Stimulated activated naive CD4-positive, alpha-beta T cell (primary cell): ENCODE measurements around the gene NRXN3.

Experiments
- DNase-seq, 6 experiments: peaks; one replicate each; lab custom pipeline; 2025; lab: John Stamatoyannopoulos, UW

Gene NRXN3

GRCh38 chr14:78319887-78320635 is 149.9 kb downstream of the NRXN3 start:
- DNase-seq = no peak

GRCh38 chr14:78324353-78324752 is 154.2 kb downstream of the NRXN3 start:
- DNase-seq = no peak

GRCh38 chr14:78325911-78326310 is 155.7 kb downstream of the NRXN3 start:
- no peak for DNase-seq

GRCh38 chr14:78327426-78328221 is 157.5 kb downstream of the NRXN3 start:
- no peak for DNase-seq

- DNase-seq = no peak
Measured at GRCh38 chr14:78329371-78329770, 159.2 kb downstream of the NRXN3 start.

GRCh38 chr14:78335531-78335930 is 165.4 kb downstream of the NRXN3 start:
- no peak for DNase-seq

- DNase-seq = no peak
Measured at GRCh38 chr14:78340250-78340649, 170.1 kb downstream of the NRXN3 start.

GRCh38 chr14:78341827-78342389 is 171.7 kb downstream of the NRXN3 start:
- no peak for DNase-seq

- no peak for DNase-seq
Measured at GRCh38 chr14:78342879-78343278, 172.7 kb downstream of the NRXN3 start.

- DNase-seq = no peak
Measured at GRCh38 chr14:78344290-78344689, 174.1 kb downstream of the NRXN3 start.

- DNase-seq = no peak
Measured at GRCh38 chr14:78345131-78345744, 175.1 kb downstream of the NRXN3 start.

GRCh38 chr14:78346747-78347146 is 176.6 kb downstream of the NRXN3 start:
- no peak for DNase-seq

GRCh38 chr14:78355109-78355508 is 184.9 kb downstream of the NRXN3 start:
- DNase-seq = no peak

- no peak for DNase-seq
Measured at GRCh38 chr14:78356391-78356790, 186.2 kb downstream of the NRXN3 start.

- no peak for DNase-seq
Measured at GRCh38 chr14:78358591-78358990, 188.4 kb downstream of the NRXN3 start.

GRCh38 chr14:78359581-78359980 is 189.4 kb downstream of the NRXN3 start:
- DNase-seq = no peak

GRCh38 chr14:78363008-78363407 is 192.8 kb downstream of the NRXN3 start:
- no peak for DNase-seq

GRCh38 chr14:78367355-78367754 is 197.2 kb downstream of the NRXN3 start:
- DNase-seq = no peak

GRCh38 chr14:78383060-78383459 is 212.9 kb downstream of the NRXN3 start:
- no peak for DNase-seq

GRCh38 chr14:78398216-78398615 is 228.0 kb downstream of the NRXN3 start:
- no peak for DNase-seq

- DNase-seq = no peak
Measured at GRCh38 chr14:78399316-78399889, 229.2 kb downstream of the NRXN3 start.

GRCh38 chr14:78401866-78402265 is 231.7 kb downstream of the NRXN3 start:
- DNase-seq = no peak
